Iris pigment epithelial cell (primary cell): ENCODE measurements around the gene VAMP1.
"Not testable (repeated sequence)": the region's sequence is repeated elsewhere in the genome, so short reads cannot be mapped to it uniquely, and the experiment has no call there.

ENCODE experiments used
- DNase-seq: peaks from one replicate; pipeline ENCODE4 v3.0.0-alpha.2; 2011; ENCODE audit warnings: low read depth

The VAMP1 gene

GRCh38 chr12:6451348-6452244 lies 18.9 kb downstream of the VAMP1 start, which contains the start of gene TAPBPL:
TAPBPL (plus strand) TSS chr12:6452042; CDS start chr12:6452249, 207 bp downstream.
- peak; percentile 83 for DNase-seq

GRCh38 chr12:6450869-6451347 lies 19.6 kb downstream of the VAMP1 start:
- peak; percentile 19 for DNase-seq

- peak; percentile 12 for DNase-seq
These were observed 20.2 kb downstream of the VAMP1 start for GRCh38 chr12:6450091-6450868.

GRCh38 chr12:6444704-6445688 lies 25.5 kb downstream of the VAMP1 start, which contains the start of gene CD27:
CD27 (plus strand) TSS chr12:6444955; CDS start chr12:6445096, 141 bp downstream.
- DNase-seq = no peak

GRCh38 chr12:6444031-6444430 lies 26.4 kb downstream of the VAMP1 start:
- DNase-seq = no peak

- no peak for DNase-seq
These were observed 27.0 kb downstream of the VAMP1 start for GRCh38 chr12:6443361-6443983.

GRCh38 chr12:6442836-6443235 lies 27.6 kb downstream of the VAMP1 start:
- DNase-seq = no peak

- DNase-seq = no peak
These were observed 30.1 kb downstream of the VAMP1 start for GRCh38 chr12:6440391-6440790.

- no peak for DNase-seq
These were observed 32.1 kb downstream of the VAMP1 start for GRCh38 chr12:6438345-6438744.

GRCh38 chr12:6437586-6437985 lies 32.9 kb downstream of the VAMP1 start:
- no peak for DNase-seq

GRCh38 chr12:6435961-6436715 lies 34.3 kb downstream of the VAMP1 start:
- no peak for DNase-seq

- no peak for DNase-seq
These were observed 36.0 kb downstream of the VAMP1 start for GRCh38 chr12:6434205-6435140.

- DNase-seq = no peak
These were observed 37.5 kb downstream of the VAMP1 start for GRCh38 chr12:6432991-6433390.

- DNase-seq = peak; percentile 98
These were observed 40.1 kb downstream of the VAMP1 start for GRCh38 chr12:6430124-6430989.

- DNase-seq = no peak
These were observed 42.2 kb downstream of the VAMP1 start for GRCh38 chr12:6428326-6428725.

GRCh38 chr12:6427796-6428195 lies 42.7 kb downstream of the VAMP1 start:
- not testable (repeated sequence) for DNase-seq

- DNase-seq = no peak
These were observed 43.4 kb downstream of the VAMP1 start for GRCh38 chr12:6426882-6427671.
